Measurements from ENCODE around the gene FGF14.

- TF ChIP-seq CTCF (IDR thresholded peaks at IDR 0.05): no peak
- TF ChIP-seq POLR2A (IDR thresholded peaks at IDR 0.05): no peak
- no peak for TF ChIP-seq EP300 (IDR thresholded peaks at IDR 0.05; ENCODE audit: low read depth)
Measured at GRCh38 chr13:101712026-101712348, 689.9 kb downstream of the FGF14 start.
